Mesodermal cell (in vitro differentiated cells): ENCODE results near the gene ST6GALNAC3.

Experiments used
- H3K27ac ChIP-seq: 2 replicates; pipeline ENCODE4 v1.7.0; 2013; ENCODE audit warnings: mild to moderate bottlenecking, low read depth, low read length, moderate library complexity; ENCODE audit not compliant: severe bottlenecking
- H3K36me3 ChIP-seq: 2 replicates; pipeline ENCODE4 v1.7.1; 2013; ENCODE audit warnings: mild to moderate bottlenecking, low read length, moderate library complexity; ENCODE audit not compliant: control insufficient read depth, insufficient read depth
- H3K4me1 ChIP-seq: one replicate; pipeline ENCODE4 v1.7.1; 2013; ENCODE audit warnings: mild to moderate bottlenecking, low read length; ENCODE audit not compliant: insufficient read depth, control insufficient read depth, poor library complexity, severe bottlenecking
- H3K4me3 ChIP-seq: 2 replicates; pipeline ENCODE4 v1.7.0; 2013; ENCODE audit warnings: low read length, control low read depth, mild to moderate bottlenecking; ENCODE audit not compliant: insufficient read depth, poor library complexity, severe bottlenecking; ENCODE audit errors: extremely low read depth
- H3K9me3 ChIP-seq: 2 replicates; pipeline ENCODE4 v1.7.1; 2013; ENCODE audit warnings: mild to moderate bottlenecking, low read length, moderate library complexity; ENCODE audit not compliant: control insufficient read depth
- WGBS, 2 experiments: methylation state at CpG; one replicate each; pipeline ENCODE4 v1.1.5; 2013; ENCODE audit warnings: missing lambda C conversion rate in 2 of 2; ENCODE audit not compliant: insufficient coverage in 2 of 2; 5-methylcytosine and 5-hydroxymethylcytosine counted together

ST6GALNAC3 gene

DNA sequence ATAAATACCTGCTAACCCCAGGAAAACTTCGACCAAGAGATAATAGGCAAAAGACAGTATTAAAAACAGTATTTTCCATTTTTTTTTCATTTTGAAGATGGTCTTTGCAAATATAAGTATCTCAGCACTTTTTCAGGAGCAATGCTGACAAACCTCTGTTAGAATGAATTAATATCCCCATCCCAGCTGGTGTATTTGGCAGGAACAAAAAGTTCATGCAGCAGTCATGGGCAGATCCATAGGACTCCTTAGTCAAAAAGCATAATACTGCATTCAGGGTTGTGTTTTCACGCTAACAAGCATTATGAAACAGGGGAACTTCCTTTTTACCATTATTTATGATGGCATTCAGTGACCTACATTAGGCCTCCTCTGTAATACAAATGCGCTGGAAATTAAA lies 344.0 kb downstream of the ST6GALNAC3 start:
- no peaks in the 10 kb centered on the region for H3K36me3 ChIP-seq
- no peaks in the 10 kb centered on the region for H3K4me1 ChIP-seq
- no peak overlapping the region for H3K4me3 ChIP-seq
- no peak overlapping the region for H3K27ac ChIP-seq
- no peaks in the 10 kb centered on the region for H3K9me3 ChIP-seq
- 80 to 93% methylated on average over 1 to 2 of the region's 3 CpGs for WGBS, 2 experiments

GRCh38 chr1:76419603-76420002 lies 345.1 kb downstream of the ST6GALNAC3 start:
- WGBS, 2 experiments, result no CpG with 5 or more reads among the region's 2 CpGs
- Histone ChIP-seq H3K9me3 (no peaks in the 10 kb centered on the region), H3K36me3 (no peaks in the 10 kb centered on the region), H3K4me3 (no peak overlapping the region), H3K27ac (no peak overlapping the region), H3K4me1 (no peaks in the 10 kb centered on the region)

DNA sequence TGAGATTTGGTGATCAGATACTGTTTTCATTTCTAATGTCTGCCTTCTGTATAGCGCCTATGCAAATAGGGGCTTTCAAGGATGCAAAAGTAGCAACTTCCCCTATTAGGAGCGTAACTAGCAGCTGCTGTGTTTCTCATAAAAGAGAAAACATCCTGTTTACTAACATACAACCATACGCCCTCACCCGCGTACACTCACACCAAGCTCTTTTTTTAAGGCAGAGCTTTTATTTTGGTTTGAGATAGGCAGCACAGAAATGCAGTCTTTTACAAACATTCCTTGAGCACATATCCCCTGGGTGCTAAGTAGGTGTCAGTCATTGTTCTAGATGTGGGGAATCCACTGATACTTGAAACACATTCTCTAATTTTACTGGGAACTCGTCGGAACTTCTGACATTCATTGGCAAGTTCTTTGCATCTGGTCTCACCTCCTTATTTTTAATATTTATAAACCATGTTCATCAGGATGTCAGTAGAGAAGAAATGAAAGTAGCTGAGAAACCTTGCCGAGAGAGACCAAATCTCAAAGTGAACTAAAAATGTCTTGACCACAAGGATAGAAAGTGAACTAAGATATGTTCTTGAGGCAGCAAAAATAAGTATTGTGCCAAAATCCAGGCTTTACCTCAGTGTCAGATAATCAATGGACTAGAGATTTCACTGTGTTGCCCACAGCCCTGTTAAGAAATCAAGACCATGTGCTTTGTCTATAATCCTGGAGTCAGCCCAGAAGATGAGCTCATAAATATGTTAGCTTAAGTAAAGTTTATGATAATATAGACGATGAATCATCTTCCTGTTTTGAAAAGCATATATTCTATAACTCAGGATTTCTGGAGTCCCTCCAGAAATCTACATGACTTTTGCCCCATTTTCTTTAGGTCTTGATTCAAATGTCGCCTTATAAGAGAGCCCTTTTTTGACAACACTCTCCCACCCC lies 350.9 kb downstream of the ST6GALNAC3 start:
- Histone ChIP-seq H3K27ac (no peak overlapping the region), H3K9me3 (no peaks in the 10 kb centered on the region), H3K4me1 (no peaks in the 10 kb centered on the region), H3K4me3 (no peak overlapping the region), H3K36me3 (no peaks in the 10 kb centered on the region)
- 95 to 100% methylated on average over 2 to 3 of the region's 10 CpGs for WGBS, 2 experiments

GRCh38 chr1:76426606-76427005 lies 352.1 kb downstream of the ST6GALNAC3 start:
- Histone ChIP-seq H3K9me3 (no peaks in the 10 kb centered on the region), H3K36me3 (no peaks in the 10 kb centered on the region), H3K4me1 (no peaks in the 10 kb centered on the region), H3K27ac (no peak overlapping the region), H3K4me3 (no peak overlapping the region)
- WGBS, 2 experiments, result 87 to 100% methylated on average over 3 to 4 of the region's 4 CpGs

GRCh38 chr1:76428028-76428427 lies 353.5 kb downstream of the ST6GALNAC3 start:
- Histone ChIP-seq H3K27ac (no peak overlapping the region), H3K4me1 (no peaks in the 10 kb centered on the region), H3K36me3 (no peaks in the 10 kb centered on the region), H3K4me3 (no peak overlapping the region), H3K9me3 (no peaks in the 10 kb centered on the region)
- WGBS, 2 experiments, result 100% methylated on average over 2 of the region's 2 CpGs; no CpG with 5 or more reads in 1 of the 2 experiments

DNA sequence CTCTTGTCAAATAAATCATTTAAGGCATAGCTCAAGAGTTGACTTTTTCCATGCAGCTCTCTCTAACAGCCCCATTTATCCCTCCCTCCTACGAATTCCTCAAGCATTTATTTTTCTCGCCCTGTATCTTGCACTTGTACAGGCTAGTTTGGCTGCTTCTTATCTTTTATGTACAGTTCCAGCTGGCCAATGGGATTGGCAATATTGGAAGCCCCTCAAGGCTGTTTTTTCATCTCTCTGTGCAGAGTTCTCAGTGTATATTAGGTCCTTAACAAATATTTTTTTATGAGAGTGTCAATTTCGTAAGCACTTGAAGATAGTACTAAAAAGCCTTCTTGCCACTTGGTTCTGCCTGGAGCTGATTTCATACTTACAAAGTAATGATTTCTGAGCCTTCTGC lies 356.0 kb downstream of the ST6GALNAC3 start:
- H3K4me3 ChIP-seq, result no peak overlapping the region
- no peaks in the 10 kb centered on the region for H3K36me3 ChIP-seq
- H3K27ac ChIP-seq, result no peak overlapping the region
- H3K9me3 ChIP-seq, result no peaks in the 10 kb centered on the region
- no peaks in the 10 kb centered on the region for H3K4me1 ChIP-seq
- WGBS, 2 experiments, result 84 to 100% methylated on average over 2 of the region's 3 CpGs

- no peaks in the 10 kb centered on the region for H3K4me1 ChIP-seq
- H3K36me3 ChIP-seq, result no peaks in the 10 kb centered on the region
- no peak overlapping the region for H3K27ac ChIP-seq
- H3K9me3 ChIP-seq, result no peaks in the 10 kb centered on the region
- H3K4me3 ChIP-seq, result no peak overlapping the region
Observed at GRCh38 chr1:76433526-76433925, 359.0 kb downstream of the ST6GALNAC3 start.

GRCh38 chr1:76443217-76443616 lies 368.7 kb downstream of the ST6GALNAC3 start:
- H3K27ac ChIP-seq, result no peak overlapping the region
- 43 to 44% methylated on average over 3 of the region's 3 CpGs for WGBS, 2 experiments

DNA sequence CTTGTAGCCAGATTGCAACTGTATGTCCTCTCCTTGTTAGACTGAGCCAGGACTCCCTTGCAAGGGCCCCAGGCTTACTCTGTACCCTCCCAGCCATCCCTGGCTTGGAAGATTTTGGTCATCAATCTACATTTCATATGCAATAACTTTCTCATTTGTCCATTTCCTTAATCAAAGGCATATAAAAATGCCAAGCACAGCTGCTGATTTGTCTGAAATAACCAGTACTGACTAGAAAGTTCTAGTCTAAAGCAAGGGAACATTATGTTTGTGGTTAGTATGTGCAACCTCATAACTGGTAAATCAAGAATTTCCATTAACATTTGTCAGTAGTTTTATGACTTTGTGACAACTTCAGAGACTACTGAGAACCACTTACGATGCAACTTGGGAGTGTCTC lies 370.2 kb downstream of the ST6GALNAC3 start:
- WGBS, 2 experiments, result 100% methylated on average over 1 of the region's 1 CpG; no CpG with 5 or more reads in 1 of the 2 experiments
- Histone ChIP-seq H3K27ac (no peak overlapping the region), H3K36me3 (no peaks in the 10 kb centered on the region), H3K4me1 (no peaks in the 10 kb centered on the region), H3K4me3 (no peak overlapping the region), H3K9me3 (no peaks in the 10 kb centered on the region)

More at GRCh38 chr1:76443217-76443616, 368.7 kb downstream of the ST6GALNAC3 start:
- H3K9me3 ChIP-seq, result no peaks in the 10 kb centered on the region
- H3K4me3 ChIP-seq, result no peak overlapping the region
- H3K4me1 ChIP-seq, result no peaks in the 10 kb centered on the region
- H3K36me3 ChIP-seq, result no peaks in the 10 kb centered on the region

DNA sequence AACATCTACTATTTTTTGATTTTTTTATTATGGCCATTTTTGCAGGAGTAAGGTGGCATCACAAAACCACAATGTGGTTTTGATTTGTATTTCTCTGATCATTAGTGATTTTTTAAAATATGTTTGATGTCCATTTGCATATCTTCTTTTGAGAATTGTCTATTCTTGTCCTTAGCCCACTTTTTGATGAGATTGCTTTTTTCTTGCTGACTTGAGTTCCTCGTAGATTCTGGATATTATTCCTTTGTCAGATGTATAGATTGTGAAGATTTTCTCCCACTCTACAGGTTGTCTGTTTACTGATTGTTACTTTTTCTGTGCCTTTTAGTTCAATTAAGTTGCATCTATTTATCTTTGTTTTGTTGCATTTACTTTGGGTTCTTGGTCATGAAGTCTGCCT lies 375.7 kb downstream of the ST6GALNAC3 start:
- Histone ChIP-seq H3K4me1 (no peaks in the 10 kb centered on the region), H3K9me3 (no peaks in the 10 kb centered on the region)
- no CpG with 5 or more reads among the region's 1 CpG for WGBS, 2 experiments

GRCh38 chr1:76463278-76463677 lies 388.7 kb downstream of the ST6GALNAC3 start:
- no peak overlapping the region for H3K27ac ChIP-seq
- 89 to 92% methylated on average over 1 of the region's 3 CpGs for WGBS, 2 experiments
- H3K4me1 ChIP-seq, result no peaks in the 10 kb centered on the region
- H3K9me3 ChIP-seq, result no peaks in the 10 kb centered on the region
- H3K36me3 ChIP-seq, result no peaks in the 10 kb centered on the region
- H3K4me3 ChIP-seq, result no peak overlapping the region

More for the DNA sequence above, 375.7 kb downstream of the ST6GALNAC3 start:
- Histone ChIP-seq H3K27ac (no peak overlapping the region), H3K4me3 (no peak overlapping the region), H3K36me3 (no peaks in the 10 kb centered on the region)
